ENCODE data around the gene PITPNM2. TPM values are rescaled to one million over a fixed set of nuclear protein-coding genes. Genes with fewer than 3 reads are reported as not detected.
A peak's percentile ranks its signal among the peaks of the same experiment; 100 is the strongest.

PITPNM2 gene
- polyA plus RNA-seq, 3 donors from 2014 or later: 4.7 to 8.6 (median 7.1) TPM

- peaks cover 0 to 2% (median 0%) of the 10 kb centered on the region in 3 donors for H3K27me3 Mint-ChIP-seq (ENCODE audit: low read depth in 3 of 3)
- peak overlapping the region; percentile 9 to 81 (median 43) for H3K27ac Mint-ChIP-seq
- DNase-seq: peak in 2 of 3 donors; percentile 10 to 18
- peaks cover 33 to 46% of the 10 kb centered on the region in 2 donors for H3K4me1 Mint-ChIP-seq
- H3K9me3 Mint-ChIP-seq: no peaks in the 10 kb centered on the region
- peak overlapping the region; percentile 30 to 65 (median 48) for H3K4me3 Mint-ChIP-seq
- no peaks in the 10 kb centered on the region for H3K36me3 Mint-ChIP-seq
These were observed 28.3 kb downstream of the PITPNM2 start for GRCh38 chr12:123122626-123123025.

GRCh38 chr12:123121670-123122069, 29.2 kb downstream of the PITPNM2 start:
- Mint-ChIP-seq H3K4me1 (peaks cover 32 to 45% of the 10 kb centered on the region in 2 donors), H3K27ac (peak overlapping the region in 3 of 6 donors; percentile 9 to 57 (median 45)), H3K4me3 (peak overlapping the region in 4 of 5 donors; percentile 19 to 65 (median 36)), H3K27me3 (ENCODE audit: low read depth in 3 of 3) (peaks cover 0 to 2% (median 0%) of the 10 kb centered on the region in 3 donors), H3K36me3 (no peaks in the 10 kb centered on the region), H3K9me3 (no peaks in the 10 kb centered on the region)
- no peak for DNase-seq

- Mint-ChIP-seq H3K4me1 (peaks cover 29 to 38% of the 10 kb centered on the region in 2 donors), H3K4me3 (peak overlapping the region in 3 of 5 donors; percentile 25 to 60 (median 41)), H3K9me3 (no peaks in the 10 kb centered on the region), H3K27ac (peak overlapping the region in 5 of 6 donors; percentile 7 to 68 (median 59)), H3K36me3 (no peaks in the 10 kb centered on the region), H3K27me3 (ENCODE audit: low read depth in 3 of 3) (peaks cover 0 to 2% (median 0%) of the 10 kb centered on the region in 3 donors)
- DNase-seq: no peak
These were observed 30.3 kb downstream of the PITPNM2 start for GRCh38 chr12:123120452-123121166.

GRCh38 chr12:123119808-123120207, 31.1 kb downstream of the PITPNM2 start:
- peaks cover 0 to 2% (median 0%) of the 10 kb centered on the region in 3 donors for H3K27me3 Mint-ChIP-seq (ENCODE audit: low read depth in 3 of 3)
- no peak for DNase-seq
- H3K27ac Mint-ChIP-seq: no peak overlapping the region
- H3K9me3 Mint-ChIP-seq: no peaks in the 10 kb centered on the region
- no peaks in the 10 kb centered on the region for H3K36me3 Mint-ChIP-seq
- no peak overlapping the region for H3K4me3 Mint-ChIP-seq
- H3K4me1 Mint-ChIP-seq: peaks cover 29 to 38% of the 10 kb centered on the region in 2 donors

GRCh38 chr12:123118497-123118896, 32.4 kb downstream of the PITPNM2 start:
- Mint-ChIP-seq H3K27me3 (ENCODE audit: low read depth in 3 of 3) (peaks cover 0 to 2% (median 0%) of the 10 kb centered on the region in 3 donors), H3K36me3 (no peaks in the 10 kb centered on the region), H3K4me3 (no peak overlapping the region), H3K27ac (peak overlapping the region in 1 of 6 donors; percentile 25), H3K9me3 (no peaks in the 10 kb centered on the region), H3K4me1 (peaks cover 31 to 38% of the 10 kb centered on the region in 2 donors)
- DNase-seq: no peak

GRCh38 chr12:123115409-123116121, 35.3 kb downstream of the PITPNM2 start:
- H3K36me3 Mint-ChIP-seq: no peaks in the 10 kb centered on the region
- H3K27ac Mint-ChIP-seq: peak overlapping the region in 2 of 6 donors; percentile 36 to 42
- H3K9me3 Mint-ChIP-seq: no peaks in the 10 kb centered on the region
- DNase-seq: no peak
- no peak overlapping the region for H3K4me3 Mint-ChIP-seq
- H3K27me3 Mint-ChIP-seq (ENCODE audit: low read depth in 3 of 3): peaks cover 2 to 7% (median 7%) of the 10 kb centered on the region in 3 donors
- peaks cover 31 to 36% of the 10 kb centered on the region in 2 donors for H3K4me1 Mint-ChIP-seq

- peak overlapping the region in 1 of 6 donors; percentile 16 for H3K27ac Mint-ChIP-seq
- H3K4me3 Mint-ChIP-seq: no peak overlapping the region
- DNase-seq: no peak
- H3K9me3 Mint-ChIP-seq: no peaks in the 10 kb centered on the region
- H3K27me3 Mint-ChIP-seq (ENCODE audit: low read depth in 3 of 3): peaks cover 2 to 7% (median 5%) of the 10 kb centered on the region in 3 donors
- no peaks in the 10 kb centered on the region for H3K36me3 Mint-ChIP-seq
- H3K4me1 Mint-ChIP-seq: peaks cover 36 to 37% of the 10 kb centered on the region in 2 donors
These were observed 36.4 kb downstream of the PITPNM2 start for GRCh38 chr12:123114304-123115083.

GRCh38 chr12:123113026-123113425, 37.9 kb downstream of the PITPNM2 start:
- no peak for DNase-seq
- Mint-ChIP-seq H3K27me3 (ENCODE audit: low read depth in 3 of 3) (peaks cover 2 to 7% (median 5%) of the 10 kb centered on the region in 3 donors), H3K4me3 (peak overlapping the region in 2 of 5 donors; percentile 17 to 18), H3K9me3 (no peaks in the 10 kb centered on the region), H3K36me3 (no peaks in the 10 kb centered on the region), H3K4me1 (peaks cover 47 to 48% of the 10 kb centered on the region in 2 donors), H3K27ac (peak overlapping the region in 3 of 6 donors; percentile 7 to 83 (median 65))

- Mint-ChIP-seq H3K4me3 (peak overlapping the region; percentile 64 to 84 (median 70)), H3K27ac (peak overlapping the region; percentile 83 to 90 (median 88)), H3K4me1 (peaks cover 61 to 62% of the 10 kb centered on the region in 2 donors), H3K27me3 (ENCODE audit: low read depth in 3 of 3) (peaks cover 2 to 7% (median 5%) of the 10 kb centered on the region in 3 donors), H3K36me3 (no peaks in the 10 kb centered on the region), H3K9me3 (no peaks in the 10 kb centered on the region)
- DNase-seq: peak; percentile 72 to 75 (median 74)
These were observed 39.3 kb downstream of the PITPNM2 start for GRCh38 chr12:123111498-123112165.

- Mint-ChIP-seq H3K4me3 (no peak overlapping the region), H3K36me3 (peaks cover 0 to 5% (median 0%) of the 10 kb centered on the region in 3 donors), H3K27ac (peak overlapping the region in 3 of 6 donors; percentile 23 to 51 (median 45)), H3K9me3 (no peaks in the 10 kb centered on the region), H3K4me1 (peaks cover 83 to 85% of the 10 kb centered on the region in 2 donors), H3K27me3 (ENCODE audit: low read depth in 3 of 3) (peaks cover 2 to 7% (median 5%) of the 10 kb centered on the region in 3 donors)
- no peak for DNase-seq
These were observed 41.5 kb downstream of the PITPNM2 start for GRCh38 chr12:123109319-123109772.

GRCh38 chr12:123108682-123109066, 42.2 kb downstream of the PITPNM2 start:
- peak overlapping the region in 5 of 6 donors; percentile 69 to 95 (median 86) for H3K27ac Mint-ChIP-seq
- peaks cover 2 to 7% (median 5%) of the 10 kb centered on the region in 3 donors for H3K27me3 Mint-ChIP-seq (ENCODE audit: low read depth in 3 of 3)
- peaks cover 84 to 85% of the 10 kb centered on the region in 2 donors for H3K4me1 Mint-ChIP-seq
- peaks cover 0 to 5% (median 0%) of the 10 kb centered on the region in 3 donors for H3K36me3 Mint-ChIP-seq
- no peaks in the 10 kb centered on the region for H3K9me3 Mint-ChIP-seq
- H3K4me3 Mint-ChIP-seq: peak overlapping the region in 1 of 5 donors; percentile 18
- DNase-seq: no peak

- H3K4me3 Mint-ChIP-seq: peak overlapping the region in 3 of 5 donors; percentile 13 to 77 (median 20)
- H3K4me1 Mint-ChIP-seq: peaks cover 84% of the 10 kb centered on the region in 2 donors
- peaks cover 0 to 5% (median 0%) of the 10 kb centered on the region in 3 donors for H3K36me3 Mint-ChIP-seq
- H3K9me3 Mint-ChIP-seq: no peaks in the 10 kb centered on the region
- peaks cover 2 to 7% (median 5%) of the 10 kb centered on the region in 3 donors for H3K27me3 Mint-ChIP-seq (ENCODE audit: low read depth in 3 of 3)
- no peak for DNase-seq
- peak overlapping the region; percentile 69 to 95 (median 91) for H3K27ac Mint-ChIP-seq
These were observed 42.8 kb downstream of the PITPNM2 start for GRCh38 chr12:123107926-123108681.

All from immature natural killer cell (primary cell).